Myocyte (in vitro differentiated cells): ENCODE data around the gene CAMKK2. TPM values are rescaled to one million over a fixed set of nuclear protein-coding genes. Genes with fewer than 3 reads are reported as not detected.

ENCODE experiments used
- DNase-seq: peaks from one replicate; pipeline ENCODE4 v3.0.0-alpha.2; 2012; ENCODE audit warnings: low read depth
- total RNA-seq: library from RNA; depleted of rRNA; stranded (reverse); fragments of >200 nt; gene quantifications from 2 replicates; pipeline ENCODE4 v1.2.3, GENCODE V29; 2014

CAMKK2 gene
- total RNA-seq, 1 donor from 2014 or later, result 20.5 TPM

DNA sequence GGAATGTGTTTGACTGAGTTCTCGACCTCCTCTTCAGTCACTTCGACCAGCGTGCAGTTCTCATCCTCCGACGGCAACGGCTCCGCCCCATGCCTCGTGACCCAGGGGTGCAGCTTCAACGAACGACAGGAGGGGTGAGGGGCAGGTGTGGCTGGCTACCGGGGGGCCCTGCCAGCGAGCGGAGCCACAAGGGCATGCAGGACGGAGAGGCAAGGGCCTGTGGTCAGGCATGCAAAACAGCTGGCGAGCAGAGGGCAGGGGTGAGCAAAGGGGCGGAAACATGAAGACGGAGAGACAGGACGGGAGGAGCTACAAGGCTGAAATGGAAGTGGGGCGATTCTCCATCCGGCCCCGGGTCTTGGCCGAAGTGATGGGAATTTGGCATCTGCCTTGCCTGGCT is 47.9 kb downstream of the CAMKK2 start:
- no peak for DNase-seq

DNA sequence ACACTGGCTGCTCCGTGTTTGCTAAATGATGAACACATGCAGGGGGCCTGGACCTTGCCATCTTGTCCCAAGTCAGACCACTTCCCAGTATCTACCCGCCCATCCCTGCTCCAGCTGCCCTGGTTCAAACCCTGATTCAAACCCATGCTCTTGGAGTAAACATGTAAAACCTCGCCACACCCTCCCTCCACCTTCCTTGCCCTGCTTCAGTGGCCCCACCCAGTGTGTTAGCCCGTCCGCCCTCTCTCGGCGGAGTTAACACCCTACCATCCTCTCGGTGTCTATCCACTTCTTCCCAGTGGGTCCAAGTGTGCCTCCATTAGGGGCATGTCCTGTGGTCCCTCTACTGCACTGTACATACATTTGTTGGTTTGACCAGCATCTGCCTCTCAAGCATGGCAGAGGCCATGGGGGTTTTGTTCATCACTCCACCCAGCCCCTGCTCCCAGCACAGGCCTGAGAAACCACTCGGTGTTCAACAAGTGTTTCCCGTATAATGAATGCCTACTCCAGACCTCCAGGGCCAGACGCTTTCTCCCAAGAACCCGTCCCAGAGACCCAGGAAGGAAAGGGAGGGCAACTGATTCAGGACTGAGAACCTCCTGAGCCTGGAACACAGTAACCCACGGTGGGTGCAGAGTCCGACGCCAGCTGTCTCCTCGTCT is 49.5 kb downstream of the CAMKK2 start:
- no peak for DNase-seq

DNA sequence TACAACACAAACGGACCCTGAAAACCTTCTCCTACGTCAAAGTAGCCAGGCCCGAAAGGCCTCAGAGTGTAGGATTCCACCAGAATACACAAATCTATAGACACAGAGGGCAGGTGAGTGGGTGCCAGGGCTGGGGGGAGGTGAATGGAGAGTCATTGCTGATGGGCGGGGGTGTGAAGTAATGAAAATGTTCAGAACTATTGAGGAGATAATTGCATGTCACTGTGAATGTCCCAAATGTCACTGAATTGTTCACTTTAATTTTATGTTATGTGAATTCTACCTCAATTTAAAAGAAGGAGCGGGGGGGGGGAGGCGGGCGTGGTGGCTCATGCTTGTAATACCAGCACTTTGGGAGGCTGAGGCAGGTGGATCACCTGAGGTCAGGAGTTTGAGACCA is 50.6 kb downstream of the CAMKK2 start:
- no peak for DNase-seq

DNA sequence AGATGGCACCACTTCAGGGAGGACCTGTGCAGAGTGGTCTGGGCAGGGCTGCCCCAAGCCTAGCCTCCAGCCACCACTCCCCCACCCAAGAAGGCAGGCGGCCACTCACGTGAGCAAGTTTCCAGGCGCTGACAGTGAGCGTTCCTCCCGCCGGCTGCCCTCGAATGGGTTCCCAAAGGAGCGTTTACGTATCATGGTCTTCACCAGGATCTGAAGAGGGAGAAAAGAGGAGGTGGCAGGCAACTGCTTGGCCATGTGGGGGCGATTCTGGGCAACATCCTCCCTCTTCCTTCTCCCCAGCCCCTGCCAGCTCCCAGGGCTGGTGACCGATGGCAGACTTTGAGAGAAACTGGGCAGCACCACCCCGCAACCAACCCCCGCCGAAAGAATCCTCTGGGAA is 51.5 kb downstream of the CAMKK2 start:
- no peak for DNase-seq

DNA sequence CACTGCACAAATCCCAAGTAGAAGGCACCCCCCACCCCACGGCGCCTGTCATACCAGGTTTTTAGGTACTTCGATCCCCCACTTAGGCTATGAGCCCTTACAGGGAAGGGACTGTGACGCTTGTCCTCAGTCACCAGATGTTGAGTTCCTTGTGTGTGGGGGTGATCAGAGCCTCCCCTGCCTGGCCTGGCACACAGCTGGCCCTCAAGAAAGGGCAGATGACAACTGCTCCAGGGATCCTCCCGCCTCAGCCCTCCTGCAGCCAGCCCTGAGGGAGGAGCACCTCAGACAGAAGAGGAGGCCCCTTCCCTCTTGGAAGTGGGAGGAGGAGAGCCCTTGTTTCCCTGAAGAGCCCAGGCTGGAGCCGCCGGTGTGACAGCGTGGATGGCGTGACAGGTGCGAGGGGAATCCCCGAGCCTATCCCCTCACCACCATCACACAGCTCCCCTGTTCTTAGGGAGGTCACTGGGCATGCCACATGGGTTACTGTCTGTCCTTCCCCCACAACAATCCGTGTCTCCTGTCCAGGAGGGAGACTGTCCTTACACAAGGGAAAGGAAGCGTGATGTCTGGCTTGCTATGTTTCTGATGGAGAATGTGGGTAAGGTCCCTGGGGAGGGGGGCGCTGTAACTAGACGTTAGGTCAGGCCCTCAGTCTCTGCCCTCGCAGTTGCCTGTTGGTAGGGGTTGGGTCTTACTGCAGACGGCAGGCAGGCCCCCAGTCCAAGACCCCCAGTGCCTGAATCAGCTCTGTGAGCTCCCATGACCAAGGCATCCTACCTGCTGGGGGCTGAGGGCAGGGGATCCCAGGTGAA is 55.1 kb downstream of the CAMKK2 start:
- DNase-seq, result no peak

DNA sequence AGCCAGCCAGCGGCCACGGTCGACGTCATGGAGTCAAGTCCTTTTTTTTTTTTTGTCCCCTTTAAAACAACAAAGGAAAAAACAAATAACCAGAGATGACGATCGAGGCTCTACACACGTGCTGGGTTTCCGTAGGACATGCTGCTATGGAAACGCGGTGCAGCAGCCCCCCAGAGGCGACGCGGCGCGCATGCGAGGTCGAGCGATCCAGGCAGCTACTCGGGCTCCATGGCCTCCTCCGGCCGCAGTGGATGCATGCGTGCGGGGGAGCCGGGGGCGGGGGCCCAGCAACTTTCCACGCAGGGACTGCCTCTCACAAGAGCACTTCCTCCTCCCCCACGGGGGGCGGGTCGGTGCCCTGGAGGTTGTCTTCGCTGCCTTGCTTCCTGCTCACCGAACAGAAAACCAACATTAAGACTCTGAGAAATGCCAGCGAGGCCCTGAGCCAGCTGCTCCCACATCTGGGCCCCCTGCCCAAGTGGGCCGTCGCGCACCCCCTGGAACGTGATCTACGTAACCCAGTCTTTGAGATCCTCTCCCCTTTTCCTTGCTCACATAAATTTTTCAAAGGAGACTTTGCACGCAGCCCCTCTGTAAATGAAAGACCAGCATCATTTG is 55.9 kb downstream of the CAMKK2 start:
- no peak for DNase-seq

DNA sequence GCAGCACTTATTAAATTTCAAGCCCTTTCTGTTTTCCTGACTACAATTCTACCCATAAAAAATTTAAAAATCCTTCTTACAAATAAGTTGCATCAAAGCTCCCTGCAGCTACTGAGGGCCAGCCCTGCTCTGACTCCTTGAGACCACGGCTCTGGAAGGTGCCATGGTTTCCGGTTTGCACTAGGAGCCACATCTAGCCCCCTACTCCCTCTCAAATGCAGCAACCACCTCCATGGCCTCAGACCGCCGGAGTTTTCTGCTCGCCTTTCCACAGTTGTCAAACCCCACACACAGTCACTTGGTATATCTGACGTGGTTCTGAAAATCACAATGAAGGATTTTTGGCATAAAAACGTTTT is 56.5 kb downstream of the CAMKK2 start:
- no peak for DNase-seq

DNA sequence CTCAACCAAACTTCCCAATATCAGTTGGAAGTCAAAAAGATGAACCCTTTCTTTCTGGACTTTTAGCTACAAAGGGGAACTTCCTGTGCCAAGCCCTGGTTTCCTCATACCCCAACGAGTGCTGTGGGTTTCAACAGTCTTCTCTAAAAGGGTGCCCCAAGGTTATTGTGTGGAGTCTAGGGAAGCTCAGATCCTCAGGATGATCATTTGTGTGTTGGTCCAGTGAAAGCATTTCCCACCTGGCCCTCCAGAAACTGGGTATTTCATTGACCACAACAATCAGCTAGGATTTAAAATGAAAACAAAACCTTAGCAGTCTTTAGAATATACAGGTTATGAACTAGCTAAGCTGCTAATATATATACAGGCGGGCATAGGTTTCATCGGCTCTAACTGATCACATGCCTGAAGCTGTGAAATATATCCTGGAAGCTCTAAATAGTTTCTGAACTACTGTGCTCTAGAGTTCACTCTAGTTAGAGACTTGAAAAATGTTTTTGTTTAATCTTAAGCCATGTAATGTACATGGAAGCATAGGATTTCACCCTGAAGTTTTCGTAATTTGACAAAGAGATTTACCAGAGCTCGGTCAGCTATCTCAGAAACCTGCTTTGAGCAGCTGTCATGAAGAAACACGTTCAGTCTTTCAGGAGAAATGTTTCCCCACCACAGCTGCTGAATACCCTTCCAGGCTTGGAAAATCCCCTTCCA is 57.0 kb downstream of the CAMKK2 start:
- no peak for DNase-seq

DNA sequence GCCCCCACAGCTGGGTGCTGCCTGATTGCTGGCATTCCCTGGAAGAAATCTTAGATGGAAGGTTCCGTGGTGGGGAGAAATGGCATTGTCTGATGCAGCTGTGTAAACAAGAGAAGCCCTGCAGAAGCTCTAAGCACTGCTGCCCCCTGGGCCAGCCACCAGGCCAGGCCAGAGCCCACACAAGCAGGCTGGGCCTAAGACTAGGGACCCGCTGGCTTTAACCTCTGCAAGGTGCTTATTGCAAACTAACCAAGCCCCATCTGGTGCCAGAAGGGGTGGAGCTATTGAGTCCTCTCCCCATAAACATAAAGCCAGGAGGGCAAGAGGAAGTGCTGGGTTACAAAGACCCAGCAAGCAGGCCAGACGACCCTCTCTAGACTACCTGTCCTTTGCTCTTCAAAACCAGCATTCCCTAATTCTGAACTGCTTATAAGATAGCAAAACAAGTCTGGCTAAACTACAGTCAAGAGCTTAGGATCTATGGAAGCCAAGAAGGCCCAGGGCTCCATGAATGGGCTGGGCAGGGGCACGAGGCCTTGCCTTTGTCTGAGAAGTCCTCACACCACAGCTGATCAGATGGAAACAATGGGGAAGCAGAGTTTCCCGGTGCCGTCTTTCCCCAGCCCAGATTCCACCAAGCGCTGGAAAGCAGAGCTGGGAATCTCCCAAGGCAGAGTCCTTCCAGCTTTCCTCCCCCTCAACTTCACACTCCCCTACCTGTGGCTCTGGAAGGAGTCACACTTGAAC is 57.7 kb downstream of the CAMKK2 start:
- DNase-seq, result peak; percentile 33

DNA sequence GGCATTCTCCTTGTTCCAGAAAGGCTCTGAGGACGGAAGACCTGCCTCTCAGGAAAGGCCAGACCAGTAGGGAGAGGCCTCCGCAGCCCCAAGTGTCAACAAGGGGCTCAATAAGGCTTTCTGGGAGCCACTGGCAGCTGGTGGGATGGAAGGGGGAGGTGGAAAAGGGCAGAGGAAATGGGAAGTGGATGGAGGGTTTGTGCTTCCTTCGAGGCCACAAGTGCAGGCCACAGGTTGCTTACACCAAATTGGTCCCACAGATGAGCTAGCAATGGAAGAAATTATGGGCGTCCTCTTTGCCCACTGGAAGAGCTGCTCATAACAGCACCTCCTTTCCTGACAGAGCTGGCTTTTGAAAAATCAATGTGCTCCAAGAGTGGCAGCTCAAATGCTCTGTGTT is 58.4 kb downstream of the CAMKK2 start:
- DNase-seq, result no peak

DNA sequence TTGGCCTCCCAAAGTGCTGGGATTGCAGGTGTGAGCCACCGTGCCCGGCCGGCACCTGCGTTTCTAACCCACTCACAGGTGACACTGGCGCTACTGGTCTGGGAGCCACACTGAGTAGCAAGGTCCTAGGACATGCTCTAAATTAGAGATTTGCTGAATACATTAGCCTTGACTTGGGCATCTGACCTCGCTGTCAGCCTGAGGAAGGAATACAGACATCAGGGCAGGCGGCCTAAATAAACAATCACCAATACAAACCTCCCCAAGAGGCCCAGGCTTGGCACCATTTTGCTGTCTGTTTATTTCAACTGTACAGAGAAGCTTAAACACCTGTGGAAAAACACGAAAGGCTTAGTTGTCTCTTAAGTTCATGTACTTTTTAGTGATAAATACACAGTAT is 59.1 kb downstream of the CAMKK2 start:
- no peak for DNase-seq

DNA sequence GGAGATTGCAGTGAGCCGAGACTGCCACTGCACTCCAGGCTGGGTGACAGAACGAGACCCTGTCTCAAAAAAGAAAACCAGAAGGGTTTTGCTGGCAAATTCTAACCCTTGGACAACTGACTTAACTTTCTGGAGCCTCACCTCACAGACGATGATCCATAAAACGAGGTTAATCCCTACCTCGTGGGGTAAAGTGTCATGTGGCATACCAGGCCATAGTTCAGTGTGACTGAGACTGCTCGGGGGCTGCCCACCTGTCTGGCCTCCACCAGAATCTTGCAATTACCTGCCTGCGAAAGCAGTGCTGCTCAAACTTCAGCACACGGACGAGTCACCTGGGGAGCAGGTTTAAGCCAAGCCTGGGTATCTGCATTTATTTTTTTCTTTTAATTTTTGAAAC is 59.7 kb downstream of the CAMKK2 start:
- no peak for DNase-seq

DNA sequence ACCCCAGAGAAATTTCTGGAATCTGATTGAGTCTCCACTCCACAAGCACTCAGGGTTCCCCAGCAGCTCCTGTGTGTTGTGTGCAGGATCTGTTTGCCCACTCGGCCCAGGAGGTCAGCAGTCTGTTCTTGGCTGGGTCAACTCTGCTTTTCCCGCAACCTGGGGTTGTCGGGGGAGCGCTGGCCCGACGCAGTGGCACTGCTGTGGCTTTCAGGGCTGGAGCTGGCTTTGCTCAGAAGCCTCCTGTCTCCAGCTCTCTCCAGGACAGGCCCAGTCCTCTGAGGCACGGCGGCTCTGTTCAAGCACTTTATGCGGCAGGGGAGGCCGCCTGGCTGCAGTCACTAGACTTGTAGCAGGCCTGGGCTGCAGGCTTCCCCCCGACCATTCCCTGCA is 62.9 kb downstream of the CAMKK2 start:
- DNase-seq, result no peak

DNA sequence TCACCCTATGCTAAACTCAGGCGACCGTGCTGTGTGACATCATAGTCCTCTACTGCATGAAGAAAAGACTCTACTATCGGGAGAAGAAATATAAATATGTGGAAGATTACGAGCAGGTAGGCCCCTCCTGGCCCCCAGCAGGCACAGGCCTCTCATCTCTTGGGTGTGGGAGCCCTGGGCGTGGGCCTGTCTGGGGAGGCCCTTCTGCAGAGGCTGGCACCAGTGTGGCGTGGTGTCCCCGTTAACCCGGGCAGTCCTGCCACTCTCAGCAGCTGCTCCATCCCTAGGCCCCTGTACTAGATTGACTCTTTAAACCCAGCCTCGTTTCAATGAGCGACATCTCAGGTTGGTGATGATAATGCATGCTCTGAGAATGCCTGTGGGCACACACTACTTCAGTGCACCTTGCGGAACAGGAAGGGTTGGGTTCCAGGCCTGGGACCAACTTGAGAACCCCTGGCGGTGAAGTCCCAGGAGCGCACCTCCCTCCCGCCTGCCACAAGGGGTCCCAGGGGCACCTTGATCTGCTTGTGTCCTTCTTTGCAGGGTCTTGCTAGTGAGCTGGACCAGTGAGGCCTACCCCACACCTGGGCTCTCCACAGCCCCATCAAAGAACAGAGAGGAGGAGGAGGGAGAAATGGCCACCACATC is 63.4 kb downstream of the CAMKK2 start:
- DNase-seq, result no peak

DNA sequence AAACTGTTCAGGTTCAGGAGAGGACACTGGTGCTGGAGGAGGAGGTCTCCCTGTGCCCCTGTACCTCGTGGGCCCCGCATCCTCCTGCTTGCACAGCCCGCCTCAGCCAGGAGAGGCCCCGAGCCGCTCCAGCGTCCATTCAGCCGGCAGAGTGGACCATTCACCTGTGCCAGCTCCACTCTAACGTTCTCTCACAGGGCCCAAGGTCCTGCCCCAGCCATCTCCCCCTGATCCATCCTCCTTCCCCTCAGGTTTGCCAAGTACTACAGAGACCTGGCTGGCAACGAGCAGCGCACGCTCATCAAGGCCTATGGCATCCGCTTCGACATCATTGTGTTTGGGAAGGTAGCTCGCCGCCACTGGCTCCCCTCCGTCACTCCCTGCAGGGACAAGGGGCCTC is 64.3 kb downstream of the CAMKK2 start:
- DNase-seq, result no peak

DNA sequence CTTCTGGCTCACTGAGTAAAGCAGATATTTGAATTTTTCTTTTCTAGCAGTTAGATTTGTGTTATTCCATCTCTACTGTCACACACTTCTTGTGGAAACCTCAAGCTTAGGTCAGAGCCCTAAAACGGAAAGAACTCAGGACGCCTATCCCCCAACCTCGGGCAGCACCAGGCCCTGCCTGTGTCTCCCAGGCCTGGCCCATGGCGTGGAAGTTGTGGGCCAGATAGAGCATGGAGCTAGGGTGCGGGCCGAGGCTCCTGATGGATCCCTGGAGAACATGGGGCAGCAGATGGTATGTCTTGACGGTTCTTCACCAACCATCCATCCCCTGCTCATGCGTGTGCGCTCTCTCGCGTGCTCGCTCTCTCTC is 66.0 kb downstream of the CAMKK2 start:
- no peak for DNase-seq

DNA sequence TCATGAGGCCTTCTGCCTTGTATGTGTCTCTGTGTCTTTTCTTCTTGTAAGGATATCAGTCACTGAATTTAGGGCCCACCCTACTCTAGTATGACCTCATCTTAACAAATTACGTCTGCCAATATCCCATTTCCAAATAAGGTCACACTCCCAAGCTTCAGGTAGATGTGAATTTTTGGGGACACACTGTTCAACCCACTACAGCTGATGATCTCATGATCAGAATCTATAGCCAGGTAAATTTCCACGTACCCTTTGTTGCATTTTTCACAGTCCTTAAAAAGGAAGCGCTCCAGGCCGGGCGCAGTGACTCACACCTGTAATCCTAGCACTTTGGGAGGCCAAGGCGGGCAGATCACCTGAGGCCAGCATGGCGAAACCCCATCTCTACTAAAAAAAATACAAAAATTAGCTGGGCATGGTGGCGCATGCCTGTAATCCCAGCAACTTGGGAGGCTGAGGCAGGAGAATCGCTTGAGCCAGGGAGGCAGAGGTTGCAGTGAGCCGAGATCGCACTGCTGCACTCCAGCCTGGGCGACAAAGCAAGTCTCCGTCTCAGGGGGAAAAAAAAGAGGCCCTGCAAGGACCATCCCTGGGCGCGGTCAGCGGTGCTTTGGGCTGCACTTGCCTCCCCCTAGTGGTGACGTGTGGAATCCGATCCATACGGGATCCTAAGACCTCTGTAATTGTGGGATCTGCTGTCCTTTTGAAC is 66.5 kb downstream of the CAMKK2 start:
- DNase-seq, result peak; percentile 71

DNA sequence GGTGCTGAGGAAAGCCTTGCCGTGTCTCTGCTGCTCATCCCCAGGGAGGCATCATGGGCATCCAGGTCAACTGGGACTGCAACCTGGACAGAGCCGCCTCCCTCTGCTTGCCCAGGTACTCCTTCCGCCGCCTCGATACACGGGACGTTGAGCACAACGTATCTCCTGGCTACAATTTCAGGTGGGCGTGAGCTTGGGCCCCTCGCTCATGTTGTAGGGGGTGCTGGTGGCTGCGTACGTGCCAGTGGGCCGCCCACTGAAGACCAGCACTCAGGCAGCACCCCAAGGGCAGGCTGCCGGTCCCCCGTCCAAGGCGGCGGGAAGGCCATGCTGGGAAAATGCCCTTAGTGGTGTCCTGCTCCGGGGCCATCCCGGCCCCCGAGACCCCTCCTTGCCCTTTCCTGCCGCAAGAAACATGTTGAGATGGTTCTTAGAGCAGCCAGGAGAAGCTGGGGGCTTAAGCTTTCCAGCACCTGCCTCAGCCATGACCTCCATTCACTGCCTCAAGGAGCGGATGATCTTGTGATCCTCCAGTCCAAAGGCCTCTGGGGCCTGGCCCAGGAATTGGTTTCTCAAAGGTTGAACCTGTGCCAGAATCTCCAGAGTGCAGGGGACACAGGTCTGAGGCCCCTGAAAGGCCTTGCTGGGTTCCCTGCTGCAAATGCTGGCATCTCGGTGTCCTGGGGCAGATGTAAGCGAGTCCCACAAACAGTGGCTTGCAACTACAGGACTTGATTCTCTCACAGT is 67.4 kb downstream of the CAMKK2 start:
- no peak for DNase-seq

DNA sequence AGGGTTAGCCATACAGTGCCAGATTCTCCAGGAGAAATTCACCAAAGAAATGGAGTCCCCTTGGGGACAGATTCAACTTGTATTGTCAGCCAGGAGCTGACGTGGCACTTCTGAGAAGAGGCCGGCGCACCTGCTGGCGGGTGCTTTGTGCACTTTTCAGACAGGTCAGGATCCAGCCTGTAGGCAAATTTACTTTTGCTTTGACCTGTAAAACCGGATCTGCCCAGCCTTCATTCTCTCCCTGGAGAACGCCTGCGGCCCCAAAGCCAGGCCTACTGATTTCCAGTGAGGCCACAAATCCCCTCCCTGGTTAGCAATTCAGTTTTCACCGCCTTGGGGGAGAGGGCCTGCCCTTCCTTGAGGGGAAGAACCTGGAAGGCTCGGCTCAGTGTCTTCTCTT is 69.2 kb downstream of the CAMKK2 start:
- DNase-seq, result no peak
